CD4-positive, alpha-beta T cell treated with Interleukin-1 beta for 1 hour (primary cell): Measurements from ENCODE around the gene TELO2.

ENCODE experiments used
- DNase-seq, 2 donors: peaks; one replicate each; pipeline ENCODE4 v3.0.0-alpha.2; 2020 to 2022

Gene TELO2

DNA sequence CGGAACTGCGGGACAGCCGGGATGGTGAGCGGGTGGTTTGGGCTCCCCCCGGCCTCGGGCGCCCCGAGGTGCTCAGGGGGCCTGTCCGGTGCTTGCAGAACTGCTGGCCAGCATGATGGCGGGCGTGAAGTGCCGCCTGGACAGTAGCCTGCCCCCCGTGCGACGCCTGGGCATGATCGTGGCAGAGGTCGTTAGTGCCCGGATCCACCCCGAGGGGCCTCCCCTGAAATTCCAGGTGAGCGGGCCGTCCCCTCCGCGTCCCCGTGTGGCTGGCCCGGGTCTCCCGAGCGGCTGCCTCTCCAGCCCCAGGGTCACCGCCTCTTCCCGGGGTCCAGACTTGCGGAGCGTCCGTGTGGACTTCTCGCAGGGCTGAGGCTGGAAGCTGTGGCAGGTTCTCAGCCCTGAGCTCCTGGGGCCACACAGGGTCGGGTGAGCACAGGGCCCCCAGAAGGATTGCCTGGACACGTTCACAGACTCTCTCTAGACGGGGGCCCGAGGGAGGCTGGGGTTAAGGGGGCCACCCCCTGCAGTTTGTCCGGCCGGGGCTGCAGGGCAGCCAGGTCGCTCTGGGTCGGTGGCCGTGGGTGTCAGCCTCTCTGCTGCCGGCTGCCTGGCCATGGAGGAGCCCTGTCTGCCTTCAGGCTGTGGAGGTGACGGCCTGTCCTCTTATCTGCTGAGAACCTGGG lies 7.4 kb downstream of the TELO2 start:
- DNase-seq, result no peak

- no peak for DNase-seq
These were observed 8.5 kb downstream of the TELO2 start for GRCh38 chr16:1501630-1502029.

GRCh38 chr16:1502092-1503004 lies 9.2 kb downstream of the TELO2 start:
- no peak for DNase-seq

- no peak for DNase-seq
These were observed 10.2 kb downstream of the TELO2 start for GRCh38 chr16:1503110-1503955.

GRCh38 chr16:1505073-1505844 lies 12.1 kb downstream of the TELO2 start:
- no peak for DNase-seq

DNA sequence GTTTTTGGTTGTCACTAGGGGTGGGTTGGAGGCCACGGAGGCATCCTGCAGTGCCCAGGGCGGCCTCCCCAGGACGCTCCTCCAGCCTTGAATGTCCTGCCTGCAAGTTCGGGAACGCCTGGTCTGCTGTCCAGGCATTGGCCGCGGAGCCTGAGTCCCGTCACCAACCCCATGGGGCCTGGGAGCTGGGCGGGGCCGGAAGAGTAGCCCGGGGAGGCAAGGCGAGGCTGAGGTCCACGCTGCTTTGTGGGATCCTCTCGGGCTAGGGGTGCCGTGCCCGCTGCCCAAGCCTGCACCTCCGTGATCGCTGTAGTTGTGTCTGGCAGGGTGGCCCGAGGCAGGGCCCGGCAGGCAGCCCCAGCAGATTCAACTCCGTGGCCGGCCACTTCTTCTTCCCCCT lies 12.8 kb downstream of the TELO2 start:
- no peak for DNase-seq

DNA sequence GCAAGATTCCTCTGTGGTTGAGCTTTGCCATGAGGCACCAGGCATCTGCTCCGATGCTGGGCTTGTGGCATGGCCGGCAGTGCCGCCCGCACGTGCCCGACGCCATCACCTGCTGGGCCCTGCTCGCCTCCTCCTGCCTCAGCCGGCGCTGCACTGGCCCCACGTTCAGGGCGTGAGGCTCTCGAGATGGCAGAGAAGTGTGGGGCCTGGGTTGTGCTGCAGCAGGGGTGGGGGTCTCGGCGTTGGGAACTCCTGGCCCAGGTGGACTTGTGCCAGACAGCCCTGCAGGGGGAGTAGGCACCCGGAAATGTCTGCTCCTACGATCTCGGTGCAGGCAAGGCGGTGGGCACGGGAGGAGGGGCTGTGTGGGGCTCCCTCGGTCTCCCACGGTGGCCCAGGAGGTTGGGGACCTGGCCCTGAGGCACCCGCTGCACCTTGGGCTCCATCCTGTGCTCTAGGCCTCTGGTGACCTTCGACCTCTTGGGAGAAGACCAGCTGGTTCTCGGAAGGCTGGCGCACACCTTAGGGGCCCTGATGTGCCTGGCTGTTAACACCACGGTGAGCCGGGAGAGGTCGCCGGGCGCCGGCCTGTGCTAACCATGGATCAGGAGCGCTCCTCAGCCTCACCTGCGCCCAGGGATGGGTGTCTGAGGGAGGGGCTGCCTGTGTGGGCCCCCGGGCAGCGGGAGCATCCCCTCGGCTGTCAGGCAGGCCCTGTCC lies 13.5 kb downstream of the TELO2 start:
- no peak for DNase-seq

GRCh38 chr16:1508494-1509187 lies 15.5 kb downstream of the TELO2 start:
- no peak for DNase-seq

DNA sequence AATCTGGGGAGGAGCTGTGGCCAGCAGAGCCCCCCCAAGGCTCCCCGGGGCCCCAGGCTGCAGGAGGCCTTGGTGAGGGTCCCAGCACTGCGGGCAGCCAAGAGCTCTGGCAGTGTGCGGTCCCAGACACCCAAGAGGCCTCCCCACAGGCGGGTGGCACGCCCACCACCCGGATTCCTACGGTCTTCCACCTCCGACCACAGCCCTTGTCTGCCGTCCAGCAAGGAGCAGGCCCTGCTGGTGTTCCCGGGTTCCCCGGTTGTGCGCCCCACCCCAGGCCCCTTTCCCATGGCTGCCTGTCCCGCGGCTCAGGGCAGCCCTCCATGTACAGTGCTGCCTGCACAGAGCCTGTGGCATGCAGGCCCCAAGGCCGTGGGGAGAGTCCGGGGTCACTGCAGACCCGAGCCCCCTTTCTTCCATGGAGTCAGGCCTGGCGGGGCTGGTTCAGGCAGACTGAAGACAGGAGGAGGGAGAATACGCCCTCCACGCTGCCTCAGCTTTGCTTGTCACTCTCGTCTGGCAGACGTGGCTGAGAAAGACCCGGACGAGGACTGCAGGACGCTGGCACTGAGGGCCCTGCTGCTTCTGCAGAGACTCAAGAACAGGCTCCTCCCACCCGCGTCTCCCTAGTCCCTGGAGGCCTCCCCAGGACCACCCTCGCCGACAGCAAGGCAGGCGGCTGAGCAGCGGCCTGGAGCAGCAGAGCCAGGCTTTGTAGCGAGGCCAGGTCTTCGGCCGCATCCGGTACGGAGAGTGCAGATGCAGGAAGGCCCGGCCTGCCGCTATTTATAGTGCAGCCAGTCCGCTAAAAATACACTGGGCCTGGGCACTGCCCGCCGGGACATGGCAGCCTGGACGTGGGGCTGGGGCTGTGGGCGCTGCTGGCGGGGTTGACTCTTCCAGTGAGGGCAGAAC lies 16.4 kb downstream of the TELO2 start:
- no peak for DNase-seq

- no peak for DNase-seq
These were observed 17.1 kb downstream of the TELO2 start for GRCh38 chr16:1510272-1510671.

DNA sequence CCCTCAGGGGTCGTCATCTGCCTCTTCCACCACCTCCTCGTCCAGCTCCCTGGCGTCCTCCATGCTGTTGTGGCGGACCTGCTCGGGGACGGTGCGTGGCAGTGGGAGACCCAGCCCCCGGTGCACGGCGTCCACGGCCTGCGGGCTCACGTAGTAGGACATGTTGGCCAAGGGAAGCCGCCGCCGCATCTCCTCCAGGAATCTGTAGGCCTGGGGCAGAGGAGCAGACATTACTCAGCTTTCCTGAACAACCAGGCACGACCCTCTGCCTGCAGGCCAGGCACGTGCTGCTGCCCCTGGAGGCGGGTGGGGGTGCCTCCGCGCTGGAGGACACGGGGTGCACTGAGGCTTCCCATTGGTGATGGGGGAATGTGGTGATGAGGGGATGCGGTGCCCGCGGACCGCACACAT lies 17.8 kb downstream of the TELO2 start:
- DNase-seq, result no peak

- no peak for DNase-seq
These were observed 18.8 kb downstream of the TELO2 start for GRCh38 chr16:1511662-1512569.

- DNase-seq, result no peak
These were observed 19.6 kb downstream of the TELO2 start for GRCh38 chr16:1512774-1513173.

DNA sequence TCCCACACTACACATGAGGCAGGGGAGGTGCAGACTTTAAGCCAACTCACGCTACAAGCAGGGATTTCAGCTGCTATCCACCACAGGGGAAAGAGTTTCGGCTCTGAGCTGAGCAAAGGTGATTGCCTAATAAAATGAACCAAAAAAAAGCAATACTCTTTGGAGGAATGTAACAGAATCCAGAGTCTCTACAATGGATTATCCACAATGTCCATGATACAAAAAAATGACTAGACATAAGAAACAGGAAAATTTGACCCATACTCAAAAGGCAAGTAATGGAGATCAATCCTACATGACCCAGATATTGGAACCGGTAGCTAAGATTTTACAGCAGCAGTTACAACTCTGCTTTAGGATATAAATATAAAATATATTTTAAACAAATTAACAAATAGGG lies 21.3 kb downstream of the TELO2 start:
- no peak for DNase-seq

- DNase-seq, result no peak
These were observed 25.5 kb downstream of the TELO2 start for GRCh38 chr16:1518626-1519135.

DNA sequence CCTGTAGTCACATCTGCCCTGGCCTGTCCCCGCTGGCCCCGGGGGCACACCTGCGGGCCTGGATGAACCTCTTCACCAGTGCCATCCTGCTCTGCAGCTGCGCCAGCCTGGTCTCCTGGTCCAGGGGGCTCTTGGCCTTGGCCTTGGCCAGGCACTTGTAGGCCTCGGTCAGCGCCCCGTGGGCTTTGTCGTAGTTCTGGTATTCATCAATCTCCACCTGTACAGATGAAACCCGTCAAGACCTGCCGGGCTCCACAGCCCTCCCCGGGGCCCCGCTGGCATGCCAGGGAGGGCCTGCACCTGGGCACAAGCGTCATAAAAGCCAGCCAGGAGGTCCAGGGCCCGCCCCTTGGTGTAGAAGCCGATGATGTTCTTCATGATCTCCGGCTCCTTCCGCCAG lies 26.7 kb downstream of the TELO2 start:
- no peak for DNase-seq

DNA sequence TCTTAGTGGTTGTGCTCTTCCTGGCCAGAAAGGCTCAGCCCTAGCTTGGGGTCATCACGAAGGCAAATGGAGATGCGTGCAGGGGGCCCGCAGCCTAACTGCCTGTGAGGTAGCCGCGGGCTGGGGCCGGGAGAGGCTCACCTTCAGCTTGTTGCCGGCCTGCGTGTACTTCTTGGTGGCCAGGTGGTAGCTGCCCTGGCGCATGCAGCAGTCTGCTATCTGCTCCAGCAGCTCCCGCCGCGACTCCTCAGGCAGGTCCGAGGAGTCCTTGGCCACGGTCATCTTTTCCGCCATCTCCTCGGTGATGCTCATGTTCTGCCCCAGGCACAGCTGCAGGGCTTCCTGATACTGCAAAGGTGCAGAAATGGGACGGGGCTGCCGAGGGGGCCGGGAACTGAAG lies 27.3 kb downstream of the TELO2 start:
- DNase-seq, result no peak

- no peak for DNase-seq
These were observed 30.6 kb downstream of the TELO2 start for GRCh38 chr16:1523581-1524245.
